Vagina (tissue), 2 donors: ENCODE data around the gene FRMD7. TPM values are rescaled to one million over a fixed set of nuclear protein-coding genes. Genes with fewer than 3 reads are reported as not detected.
"Not testable (repeated sequence)": the region's sequence is repeated elsewhere in the genome, so short reads cannot be mapped to it uniquely, and the experiment has no call there.

ENCODE experiments used
- DNase-seq, 2 donors: peaks; one replicate each; pipeline ENCODE4 v3.0.0-alpha.2; 2017; ENCODE audit errors: extremely low spot score in 2 of 2
- H3K27ac ChIP-seq: fragments of 200-600 bp; sonication (generic); one replicate; pipeline ENCODE4 v1.5.1; 2019
- H3K27me3 ChIP-seq: fragments of 200-600 bp; sonication (generic); one replicate; pipeline ENCODE4 v1.5.1; 2019
- H3K36me3 ChIP-seq, 2 donors: fragments of 200-600 bp; sonication (generic); one replicate each; pipeline ENCODE4 v1.5.1; 2017 to 2019
- H3K4me1 ChIP-seq: fragments of 200-600 bp; sonication (generic); one replicate; pipeline ENCODE4 v1.5.1; 2019
- H3K4me3 ChIP-seq, 2 donors: fragments of 200-600 bp; sonication (generic); 1 replicate in 1 of 2; 2 replicates in 1 of 2; pipeline ENCODE4 v1.5.1; 2016 to 2019
- H3K9me3 ChIP-seq: fragments of 200-600 bp; sonication (generic); one replicate; pipeline ENCODE4 v1.5.1; 2019
- POLR2A ChIP-seq, 2 donors: fragments of 450-650 bp; IDR thresholded peaks; one replicate each; pipeline ENCODE4 v1.6.1; 2017; ENCODE audit warnings: antibody characterized with exemption in 2 of 2, mild to moderate bottlenecking in 2 of 2, moderate library complexity in 2 of 2
- POLR2AphosphoS5 ChIP-seq, 2 donors: sonication (generic); formaldehyde crosslinking; IDR thresholded peaks; one replicate each; pipeline ENCODE4 v1.9.0; 2017; ENCODE audit warnings: antibody characterized with exemption in 2 of 2, mild to moderate bottlenecking in 2 of 2, low read depth in 1 of 2; ENCODE audit not compliant: insufficient read depth in 1 of 2
- intact Hi-C: fragments of 100-400 bp; cut with DNase I; formaldehyde crosslinking; loops from one replicate; pipeline ENCODE4 v1.15.1; 2023
- total RNA-seq: library from RNA; depleted of rRNA; stranded (reverse); fragments of >200 nt; gene quantifications from one replicate; pipeline ENCODE4 v1.2.3, GENCODE V29; 2016
- TF ChIP-seq, protein P1 (sequence below), 3 experiments: fragments of 450-650 bp in 2 of 3; fragments of 200-600 bp in 1 of 3; sonication (generic) in 1 of 3; IDR thresholded peaks; one replicate each; pipeline ENCODE4 v1.5.1; 2017 to 2019; ENCODE audit warnings: antibody characterized with exemption in 3 of 3, mild to moderate bottlenecking in 2 of 3, moderate library complexity in 2 of 3

The FRMD7 gene
- total RNA-seq, 1 donor from 2014 or later = not detected

- intact Hi-C loops = no loop called here
- H3K36me3 ChIP-seq = no peaks in the 10 kb centered on the region
- H3K27me3 ChIP-seq = no peaks in the 10 kb centered on the region
- no peaks in the 10 kb centered on the region for H3K4me1 ChIP-seq
- no peaks in the 10 kb centered on the region for H3K9me3 ChIP-seq
- no peak overlapping the region for H3K4me3 ChIP-seq
- DNase-seq = no peak
- no peak overlapping the region for H3K27ac ChIP-seq
- TF ChIP-seq POLR2AphosphoS5 (IDR thresholded peaks at IDR 0.05; ENCODE audit: insufficient read depth in 1 of 2, low read depth in 1 of 2) (no peak), POLR2A (IDR thresholded peaks at IDR 0.05) (no peak)
- TF ChIP-seq, protein P1, sequence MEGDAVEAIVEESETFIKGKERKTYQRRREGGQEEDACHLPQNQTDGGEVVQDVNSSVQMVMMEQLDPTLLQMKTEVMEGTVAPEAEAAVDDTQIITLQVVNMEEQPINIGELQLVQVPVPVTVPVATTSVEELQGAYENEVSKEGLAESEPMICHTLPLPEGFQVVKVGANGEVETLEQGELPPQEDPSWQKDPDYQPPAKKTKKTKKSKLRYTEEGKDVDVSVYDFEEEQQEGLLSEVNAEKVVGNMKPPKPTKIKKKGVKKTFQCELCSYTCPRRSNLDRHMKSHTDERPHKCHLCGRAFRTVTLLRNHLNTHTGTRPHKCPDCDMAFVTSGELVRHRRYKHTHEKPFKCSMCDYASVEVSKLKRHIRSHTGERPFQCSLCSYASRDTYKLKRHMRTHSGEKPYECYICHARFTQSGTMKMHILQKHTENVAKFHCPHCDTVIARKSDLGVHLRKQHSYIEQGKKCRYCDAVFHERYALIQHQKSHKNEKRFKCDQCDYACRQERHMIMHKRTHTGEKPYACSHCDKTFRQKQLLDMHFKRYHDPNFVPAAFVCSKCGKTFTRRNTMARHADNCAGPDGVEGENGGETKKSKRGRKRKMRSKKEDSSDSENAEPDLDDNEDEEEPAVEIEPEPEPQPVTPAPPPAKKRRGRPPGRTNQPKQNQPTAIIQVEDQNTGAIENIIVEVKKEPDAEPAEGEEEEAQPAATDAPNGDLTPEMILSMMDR (IDR thresholded peaks at IDR 0.05) = no peak
Observed at GRCh38 chrX:132165651-132166050, 37.8 kb upstream of the FRMD7 start.

DNA sequence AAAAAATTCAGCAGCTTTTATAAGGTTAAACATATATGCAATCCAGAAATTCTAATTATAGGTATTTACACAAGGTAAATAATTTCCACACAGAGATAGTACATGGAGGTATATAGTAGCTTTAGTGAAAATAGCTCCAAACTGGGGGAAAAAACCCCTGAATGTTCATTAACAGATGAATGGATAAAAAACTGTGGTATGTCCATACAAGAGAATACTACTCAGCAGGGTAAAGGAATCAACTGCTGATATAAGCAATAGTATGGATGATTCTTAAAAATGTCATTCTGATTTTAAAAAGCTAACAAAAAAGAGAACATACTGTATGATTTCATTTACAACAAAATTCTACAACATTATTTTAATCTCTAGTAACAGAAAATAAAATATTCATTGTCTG lies 37.2 kb upstream of the FRMD7 start:
- no peaks in the 10 kb centered on the region for H3K36me3 ChIP-seq
- H3K4me3 ChIP-seq = no peak overlapping the region
- H3K4me1 ChIP-seq = no peaks in the 10 kb centered on the region
- intact Hi-C loops = no loop called here
- no peak overlapping the region for H3K27ac ChIP-seq
- H3K9me3 ChIP-seq = no peaks in the 10 kb centered on the region
- TF ChIP-seq, protein P1 (IDR thresholded peaks at IDR 0.05) = no peak
- TF ChIP-seq POLR2A (IDR thresholded peaks at IDR 0.05) (no peak), POLR2AphosphoS5 (IDR thresholded peaks at IDR 0.05; ENCODE audit: insufficient read depth in 1 of 2, low read depth in 1 of 2) (no peak)
- no peaks in the 10 kb centered on the region for H3K27me3 ChIP-seq
- no peak for DNase-seq

DNA sequence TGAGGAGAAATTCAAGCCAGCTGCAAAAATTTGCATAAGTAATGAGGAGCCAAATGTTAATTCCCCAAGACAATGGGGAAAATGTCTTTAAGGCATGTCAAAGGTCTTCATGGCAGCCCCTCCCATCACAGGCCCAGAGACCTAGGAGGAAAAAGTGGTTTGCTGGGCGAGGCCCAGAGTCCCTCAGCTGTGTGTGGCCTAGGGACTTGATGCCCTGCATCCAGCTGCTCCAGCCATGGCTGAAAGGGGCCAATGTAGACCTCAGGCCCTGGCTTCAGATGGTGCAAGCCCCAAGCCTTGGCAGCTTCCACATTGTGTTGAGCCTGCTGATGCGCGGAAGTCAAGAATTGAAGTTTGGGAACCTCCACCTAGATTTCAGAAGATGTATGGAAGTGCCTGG lies 35.3 kb upstream of the FRMD7 start:
- H3K27me3 ChIP-seq, H3K27ac ChIP-seq, H3K36me3 ChIP-seq, DNase-seq, H3K9me3 ChIP-seq, intact Hi-C loops, H3K4me1 ChIP-seq, H3K4me3 ChIP-seq: not testable (repeated sequence)

DNA sequence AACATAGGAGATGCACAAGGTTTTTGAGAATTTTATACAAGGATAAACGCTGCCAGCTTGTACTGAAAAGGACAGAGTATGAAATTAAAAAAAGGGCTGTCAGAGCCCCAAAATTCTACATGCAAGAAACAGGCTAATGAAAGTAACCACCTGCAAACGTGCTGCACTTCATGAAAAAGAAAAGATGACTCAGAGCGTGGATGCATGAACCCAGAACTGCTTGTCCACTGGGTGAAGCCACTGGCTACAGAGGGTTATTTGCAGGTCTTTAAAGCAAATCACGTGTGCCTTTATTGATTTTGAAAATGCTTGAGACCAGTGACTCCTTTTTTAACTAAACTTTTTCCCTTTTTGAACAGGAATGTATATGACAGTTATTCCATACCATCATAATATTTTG lies 25.3 kb upstream of the FRMD7 start:
- intact Hi-C loops = no loop called here
- H3K4me3 ChIP-seq = no peak overlapping the region
- no peaks in the 10 kb centered on the region for H3K27me3 ChIP-seq
- H3K4me1 ChIP-seq = no peaks in the 10 kb centered on the region
- no peaks in the 10 kb centered on the region for H3K36me3 ChIP-seq
- no peak for DNase-seq
- no peak overlapping the region for H3K27ac ChIP-seq
- H3K9me3 ChIP-seq = no peaks in the 10 kb centered on the region
- no peak for TF ChIP-seq POLR2A (IDR thresholded peaks at IDR 0.05)
- TF ChIP-seq POLR2AphosphoS5 (IDR thresholded peaks at IDR 0.05; ENCODE audit: insufficient read depth in 1 of 2, low read depth in 1 of 2) = no peak
- TF ChIP-seq, protein P1 (IDR thresholded peaks at IDR 0.05) = no peak

DNA sequence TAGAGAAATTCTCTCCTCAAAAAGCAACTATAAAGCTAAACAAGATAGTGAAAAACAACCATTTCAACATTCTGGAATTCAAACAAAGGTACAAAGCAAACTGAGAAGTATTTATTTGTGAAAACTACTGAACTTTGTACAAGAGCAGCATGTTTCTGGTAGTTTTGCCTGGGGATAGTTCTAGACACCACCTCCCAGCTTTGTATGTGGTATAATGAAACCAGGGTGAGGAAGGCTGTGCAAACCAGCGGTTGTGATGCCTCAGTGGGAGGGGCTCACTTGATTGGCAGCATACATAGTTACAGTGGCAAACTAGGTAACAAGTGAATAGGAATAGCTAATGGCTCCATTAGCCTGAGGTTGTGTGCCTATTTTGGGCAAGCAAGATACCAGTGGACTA lies 18.6 kb upstream of the FRMD7 start:
- Histone ChIP-seq H3K27me3 (no peaks in the 10 kb centered on the region), H3K27ac (no peak overlapping the region), H3K4me1 (no peaks in the 10 kb centered on the region), H3K4me3 (no peak overlapping the region), H3K9me3 (no peaks in the 10 kb centered on the region), H3K36me3 (no peaks in the 10 kb centered on the region)
- DNase-seq = no peak
- no peak for TF ChIP-seq POLR2AphosphoS5 (IDR thresholded peaks at IDR 0.05; ENCODE audit: insufficient read depth in 1 of 2, low read depth in 1 of 2)
- TF ChIP-seq POLR2A (IDR thresholded peaks at IDR 0.05) = no peak
- intact Hi-C loops = no loop called here

DNA sequence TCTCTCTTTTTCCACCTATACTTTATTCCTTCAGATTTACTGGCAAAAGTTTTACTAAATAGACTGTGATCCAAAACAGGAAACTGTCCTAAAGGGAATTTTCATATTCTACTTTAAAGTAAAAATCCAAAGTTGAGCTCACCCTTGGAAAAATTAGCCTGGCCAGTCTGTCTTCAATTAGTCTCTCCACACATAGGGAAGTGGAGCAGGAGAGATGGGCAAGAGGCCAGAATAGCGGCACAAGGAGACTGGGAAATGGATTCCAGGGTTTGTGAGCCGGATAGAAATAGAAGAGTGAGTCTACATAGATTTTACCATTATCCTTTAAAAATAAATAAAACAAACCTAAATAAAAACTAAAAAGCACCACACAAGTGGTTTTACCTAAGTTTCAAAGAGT lies 16.2 kb upstream of the FRMD7 start:
- DNase-seq = no peak
- no peaks in the 10 kb centered on the region for H3K27me3 ChIP-seq
- no peaks in the 10 kb centered on the region for H3K36me3 ChIP-seq
- intact Hi-C loops = no loop called here
- no peak overlapping the region for H3K27ac ChIP-seq
- H3K9me3 ChIP-seq = no peaks in the 10 kb centered on the region
- no peak for TF ChIP-seq POLR2AphosphoS5 (IDR thresholded peaks at IDR 0.05; ENCODE audit: insufficient read depth in 1 of 2, low read depth in 1 of 2)
- TF ChIP-seq POLR2A (IDR thresholded peaks at IDR 0.05) = no peak
- TF ChIP-seq, protein P1 (IDR thresholded peaks at IDR 0.05) = no peak
- H3K4me3 ChIP-seq = no peak overlapping the region
- H3K4me1 ChIP-seq = no peaks in the 10 kb centered on the region
